GM12874 (cell line): Measurements from ENCODE around the gene GRK7.

Source experiments
- CTCF ChIP-seq: IDR thresholded peaks from 2 replicates; pipeline ENCODE4 v1.5.1; 2011; ENCODE audit warnings: low read depth, mild to moderate bottlenecking, control low read depth, low read length, moderate library complexity; ENCODE audit not compliant: insufficient read depth

Gene GRK7

GRCh38 chr3:141776376-141776775, 13.2 kb downstream of the GRK7 start:
- TF ChIP-seq CTCF: no peak

GRCh38 chr3:141776885-141777284, 13.7 kb downstream of the GRK7 start:
- no peak for TF ChIP-seq CTCF

- TF ChIP-seq CTCF: no peak
These were observed 15.0 kb downstream of the GRK7 start for GRCh38 chr3:141777957-141778813.

- no peak for TF ChIP-seq CTCF
These were observed 16.5 kb downstream of the GRK7 start for GRCh38 chr3:141779667-141780066.

- TF ChIP-seq CTCF: no peak
These were observed 19.3 kb downstream of the GRK7 start for GRCh38 chr3:141782386-141782932.

GRCh38 chr3:141783632-141784031, 20.4 kb downstream of the GRK7 start:
- no peak for TF ChIP-seq CTCF

GRCh38 chr3:141784096-141784495, 20.9 kb downstream of the GRK7 start:
- no peak for TF ChIP-seq CTCF
